Activated CD4-positive, alpha-beta T cell treated with anti-CD3 and anti-CD28 coated beads for 4 hours (primary cell): Measurements from ENCODE around the gene UACA.
"Not testable (repeated sequence)": the region's sequence is repeated elsewhere in the genome, so short reads cannot be mapped to it uniquely, and the experiment has no call there.

Experiments used
- DNase-seq, 2 donors: peaks; one replicate each; pipeline ENCODE4 v3.0.0-alpha.2; 2020

The UACA gene

GRCh38 chr15:70704166-70704565, 59.2 kb downstream of the UACA start:
- DNase-seq = no peak

DNA sequence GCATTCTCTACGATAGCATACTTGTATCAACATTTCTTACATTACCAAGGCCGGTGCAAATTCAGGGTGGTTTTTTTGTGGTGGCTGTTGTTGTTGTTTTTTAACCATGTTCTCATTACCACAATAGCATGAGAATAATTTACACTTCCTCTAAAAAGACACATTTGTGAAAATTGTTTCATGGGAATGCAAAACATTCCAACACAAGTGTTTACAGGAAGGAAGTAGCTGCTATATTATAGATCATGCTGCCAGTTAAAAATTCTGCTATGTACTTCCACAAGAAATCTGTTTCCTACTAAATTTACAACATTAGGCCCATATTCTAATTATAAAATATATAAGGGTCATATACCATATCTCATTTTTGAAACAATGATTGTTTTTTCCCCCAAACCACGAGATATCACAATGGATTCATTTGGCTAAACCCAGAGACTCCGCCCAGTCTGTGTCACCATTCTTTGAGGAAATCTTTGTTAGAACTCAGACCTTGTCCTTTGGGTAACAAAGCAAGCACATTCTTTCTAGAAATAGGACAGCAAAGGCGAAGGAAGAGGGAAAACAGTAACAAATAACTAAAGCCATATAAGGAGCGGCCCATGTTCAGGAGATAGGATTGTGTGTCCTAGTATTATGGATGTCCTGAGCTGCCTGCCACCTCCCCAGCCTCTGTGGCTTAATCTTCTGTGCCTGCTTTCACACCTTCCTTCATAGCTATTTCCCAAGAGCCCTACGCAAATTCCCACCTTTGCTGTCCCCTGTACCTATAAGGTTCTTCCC, 60.1 kb downstream of the UACA start:
- no peak for DNase-seq

GRCh38 chr15:70702584-70702983, 60.8 kb downstream of the UACA start:
- DNase-seq = no peak

GRCh38 chr15:70701891-70702568, 61.3 kb downstream of the UACA start:
- no peak for DNase-seq

DNA sequence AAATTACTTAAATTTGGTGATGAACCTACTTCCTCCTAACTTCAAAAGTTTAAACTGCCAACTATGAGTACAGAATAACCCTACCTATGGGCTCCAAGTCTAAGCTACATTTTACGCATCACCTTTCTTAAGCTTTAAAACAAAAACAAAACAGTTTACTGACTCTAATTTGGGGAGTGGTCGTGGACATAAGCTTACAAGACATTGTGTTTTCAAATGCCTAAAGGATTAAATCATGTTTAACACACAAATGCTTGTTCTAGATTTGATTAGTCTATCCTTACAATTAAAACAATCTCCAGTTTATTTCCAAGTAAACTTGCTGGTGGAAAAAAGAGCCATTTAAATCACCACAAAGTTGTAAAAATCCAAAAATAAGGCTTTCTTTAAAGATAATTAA, 62.2 kb downstream of the UACA start:
- no peak for DNase-seq

DNA sequence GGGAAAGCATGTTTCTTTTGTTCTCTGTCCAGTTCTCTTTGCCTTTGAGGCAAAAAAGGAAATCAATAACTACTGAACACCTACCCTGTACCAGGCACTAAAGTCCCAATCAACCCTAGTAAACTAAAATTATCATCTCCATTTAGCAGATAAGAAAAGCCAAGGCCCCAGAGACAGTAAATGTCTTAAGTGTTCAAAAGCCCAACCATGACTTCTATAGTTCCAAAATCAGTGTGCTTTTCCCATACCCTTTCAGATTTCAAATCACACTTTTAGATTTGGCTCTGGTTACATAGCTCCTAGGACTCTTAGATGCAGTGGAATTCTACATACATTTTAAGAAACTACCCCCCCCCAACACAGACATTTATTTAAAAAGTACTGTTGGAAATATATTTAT, 63.5 kb downstream of the UACA start:
- DNase-seq = no peak

DNA sequence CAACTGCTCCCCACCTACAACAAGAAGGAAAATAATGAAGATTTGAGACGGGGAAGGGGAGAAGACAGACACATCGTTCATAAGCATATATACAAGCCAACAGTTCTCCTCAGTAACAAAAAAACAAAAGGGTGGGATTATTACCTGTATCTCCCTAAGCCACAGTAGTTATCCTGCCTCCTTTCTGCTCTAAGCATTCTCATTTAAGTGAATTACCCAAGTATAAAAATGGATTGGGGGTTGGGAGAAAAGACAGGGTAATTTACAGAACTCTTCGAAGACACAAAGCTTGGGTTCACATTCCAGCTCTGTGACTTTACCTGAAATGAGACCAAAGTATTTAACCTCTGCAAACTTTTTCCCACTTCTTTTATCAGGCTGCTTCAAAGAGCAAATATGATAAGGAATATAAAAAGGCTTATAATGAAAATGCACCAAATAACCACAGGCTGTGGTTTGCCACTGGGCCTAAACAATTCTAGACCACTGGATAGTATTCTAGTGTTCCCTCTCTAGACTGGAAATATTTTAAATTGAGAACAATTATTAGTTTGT, 64.4 kb downstream of the UACA start:
- DNase-seq = no peak

DNA sequence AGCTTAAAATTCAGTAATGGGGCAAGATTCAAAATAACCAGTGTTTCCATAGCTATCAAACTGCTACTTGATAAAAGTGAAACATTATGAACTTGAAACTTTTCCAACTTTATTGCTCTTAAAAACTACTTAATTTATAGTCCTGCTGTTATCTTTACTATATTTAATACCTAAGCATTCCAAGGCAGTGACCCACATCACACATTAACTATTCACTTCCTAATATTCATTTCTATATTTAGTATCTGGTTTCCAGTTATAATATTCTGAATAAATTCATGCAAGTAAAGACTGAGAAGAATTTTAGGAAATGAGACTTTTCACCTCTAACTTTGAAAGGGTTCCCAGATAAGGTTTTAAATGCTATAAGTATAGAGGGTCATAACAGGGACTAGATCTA, 64.9 kb downstream of the UACA start:
- no peak for DNase-seq

- DNase-seq = no peak
Measured at GRCh38 chr15:70690491-70691276, 72.7 kb downstream of the UACA start.

DNA sequence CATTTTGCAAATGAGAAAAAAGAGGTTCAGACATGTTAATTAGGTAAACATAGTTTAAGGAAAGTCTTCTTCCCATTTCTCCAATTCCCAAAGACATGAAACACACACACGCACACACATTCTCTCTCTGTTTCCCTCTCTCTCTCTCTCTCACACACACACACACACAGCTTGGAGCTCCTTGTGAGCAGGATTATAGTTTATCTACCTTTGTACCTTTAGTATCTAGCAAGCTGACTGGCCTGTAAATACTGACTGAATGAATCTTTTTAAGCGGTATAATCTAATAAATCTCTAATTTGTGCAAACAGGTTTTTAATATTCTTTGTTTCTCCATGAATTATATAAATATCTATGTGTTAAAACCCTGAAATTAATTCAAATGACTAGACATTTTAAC, 73.3 kb downstream of the UACA start:
- no peak for DNase-seq

DNA sequence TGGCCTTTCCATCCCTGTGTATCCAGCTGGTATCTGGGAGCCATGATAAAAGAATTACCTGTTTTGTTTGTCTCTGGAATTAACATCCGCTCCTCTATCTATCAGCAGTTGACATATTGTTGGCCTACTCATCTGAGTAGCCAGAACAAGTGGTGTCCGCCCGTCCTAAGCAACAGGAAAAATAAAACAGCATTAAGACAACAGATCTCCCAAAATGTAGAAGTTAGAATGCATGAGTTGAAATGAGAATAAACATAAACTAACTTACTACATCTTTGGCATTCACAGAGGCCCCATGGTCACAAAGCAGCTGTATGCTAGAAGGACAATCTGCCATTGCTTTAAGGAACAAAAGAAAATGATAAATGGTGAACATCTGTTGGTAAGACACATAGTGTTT, 75.9 kb downstream of the UACA start:
- DNase-seq = no peak

- no peak for DNase-seq
Measured at GRCh38 chr15:70680817-70681216, 82.5 kb downstream of the UACA start.

DNA sequence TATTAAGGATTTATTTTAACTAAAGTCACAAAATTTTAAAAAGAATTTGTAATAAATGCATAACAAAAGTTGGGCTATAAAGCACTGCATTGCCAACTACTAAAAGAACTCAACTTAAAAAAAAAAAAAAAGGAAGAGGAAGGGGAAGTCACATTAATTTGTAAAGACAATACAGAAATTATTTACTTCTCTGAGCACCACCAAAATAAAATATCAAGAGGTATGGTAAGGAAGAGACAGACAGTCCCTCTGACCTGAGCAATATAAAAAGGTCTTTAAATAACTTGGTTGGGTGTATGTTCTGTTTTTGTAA, 83.5 kb downstream of the UACA start:
- no peak for DNase-seq

- no peak for DNase-seq
Measured at GRCh38 chr15:70672081-70672480, 91.3 kb downstream of the UACA start.

DNA sequence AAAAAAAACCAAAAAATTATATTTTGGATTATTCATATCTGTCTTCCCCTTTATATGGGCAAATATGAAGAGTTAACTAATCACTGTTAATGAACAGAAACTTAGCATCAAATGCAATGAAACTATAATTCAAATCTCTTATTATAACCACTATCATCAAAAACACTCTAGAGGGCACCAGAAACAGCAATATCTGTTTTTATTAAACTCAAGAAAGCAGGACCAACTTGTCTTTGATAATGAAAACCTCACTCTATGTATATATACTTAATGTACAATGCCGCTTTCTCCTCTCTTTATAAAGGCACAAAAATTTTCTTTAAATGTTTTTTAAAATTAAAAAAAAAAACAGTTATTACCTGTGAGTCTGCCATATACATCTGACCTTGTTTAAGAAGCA, 92.7 kb downstream of the UACA start:
- no peak for DNase-seq

DNA sequence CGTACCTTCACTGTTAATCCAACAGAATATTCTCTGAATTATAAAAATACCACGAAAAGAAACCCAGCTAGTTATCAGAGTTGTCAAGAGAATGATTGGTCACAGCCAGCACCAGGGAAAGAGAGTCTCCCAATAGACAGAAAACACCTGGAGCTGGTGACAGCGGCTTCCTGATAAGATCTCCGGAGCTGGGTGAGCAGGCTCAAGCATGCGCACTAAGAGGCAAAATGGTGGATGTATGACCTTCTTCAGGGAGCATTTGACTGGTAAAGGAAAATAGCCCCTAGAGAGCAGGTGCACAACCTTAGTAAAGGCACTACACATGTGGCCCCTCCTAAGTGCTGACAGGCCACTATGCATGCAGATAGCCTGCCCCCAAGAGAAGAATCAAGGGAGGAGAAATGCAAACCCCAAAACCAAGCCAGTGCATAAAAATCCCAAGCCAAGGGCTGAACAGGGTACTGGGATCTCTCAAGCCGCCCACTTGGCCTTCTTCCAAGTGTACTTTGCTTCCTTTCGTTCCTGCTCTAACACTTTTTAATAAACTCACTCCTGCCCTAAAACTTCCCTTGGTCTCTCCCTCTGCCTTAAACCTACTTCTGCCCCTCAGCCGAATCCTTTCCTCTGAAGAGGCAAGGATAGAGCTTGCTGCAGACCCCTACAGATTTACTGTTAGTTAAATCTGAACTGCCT, 93.2 kb downstream of the UACA start:
- DNase-seq = no peak

DNA sequence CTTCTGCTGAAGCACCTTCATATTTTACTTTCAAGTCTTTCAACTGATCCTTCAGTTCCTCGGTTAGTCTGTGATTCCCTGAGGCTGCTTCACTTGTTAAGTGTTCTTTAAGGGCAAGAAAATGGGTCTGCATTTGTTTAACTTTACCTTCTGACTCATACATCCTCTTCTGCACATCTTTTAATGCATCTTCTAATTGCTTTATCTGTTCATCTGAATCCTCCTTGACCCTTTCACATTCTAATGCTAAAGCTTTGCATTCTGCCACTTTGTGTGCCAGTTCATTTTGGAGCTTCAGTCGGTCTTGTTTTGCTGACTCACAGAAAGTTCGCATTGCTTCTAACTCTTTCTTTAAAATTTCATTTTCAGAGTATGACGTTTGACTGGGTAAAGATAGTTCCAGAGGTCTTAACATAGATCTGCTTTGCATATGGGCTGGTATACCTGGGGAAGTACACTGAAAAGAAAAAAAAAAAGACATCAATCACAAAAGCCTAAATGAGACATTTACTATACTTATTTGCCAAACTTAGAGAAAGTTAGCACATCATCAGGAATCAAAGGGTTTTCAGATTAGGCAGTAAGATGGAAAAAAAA, 94.3 kb downstream of the UACA start:
- no peak for DNase-seq

GRCh38 chr15:70665599-70665998, 97.8 kb downstream of the UACA start:
- no peak for DNase-seq

- DNase-seq = no peak
Measured at GRCh38 chr15:70664494-70664893, 98.9 kb downstream of the UACA start.

- not testable (repeated sequence) for DNase-seq
Measured at GRCh38 chr15:70663069-70663468, 100.3 kb downstream of the UACA start.

DNA sequence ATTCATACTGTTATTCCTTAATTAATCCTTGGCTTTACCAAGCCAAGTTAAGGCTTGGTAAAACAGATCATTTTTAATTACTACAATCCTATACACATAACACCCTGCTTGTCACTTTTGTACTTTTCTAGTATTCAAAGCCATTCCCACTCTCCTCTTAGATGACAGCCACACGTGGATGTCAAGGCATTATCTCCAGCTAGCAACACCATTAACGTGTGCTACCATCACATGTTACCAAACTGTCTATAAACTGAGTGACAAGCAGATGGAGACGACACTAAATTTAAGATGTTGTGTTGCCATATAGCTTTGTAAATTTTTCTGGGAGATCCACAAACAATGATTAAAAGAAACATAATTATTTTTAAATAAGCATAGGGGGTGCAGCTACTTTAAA, 103.7 kb downstream of the UACA start:
- no peak for DNase-seq

- DNase-seq = no peak
Measured at GRCh38 chr15:70658641-70659040, 104.7 kb downstream of the UACA start.

- no peak for DNase-seq
Measured at GRCh38 chr15:70653426-70653825, 109.9 kb downstream of the UACA start.
